ENCODE data around the gene APCDD1L. TPM values are rescaled to one million over a fixed set of nuclear protein-coding genes. Genes with fewer than 3 reads are reported as not detected.
"Not testable (repeated sequence)": the region's sequence is repeated elsewhere in the genome, so short reads cannot be mapped to it uniquely, and the experiment has no call there.

The APCDD1L gene
- total and polyA plus RNA-seq, 4 donors, result 0.02 to 0.74 (median 0.31) TPM

DNA sequence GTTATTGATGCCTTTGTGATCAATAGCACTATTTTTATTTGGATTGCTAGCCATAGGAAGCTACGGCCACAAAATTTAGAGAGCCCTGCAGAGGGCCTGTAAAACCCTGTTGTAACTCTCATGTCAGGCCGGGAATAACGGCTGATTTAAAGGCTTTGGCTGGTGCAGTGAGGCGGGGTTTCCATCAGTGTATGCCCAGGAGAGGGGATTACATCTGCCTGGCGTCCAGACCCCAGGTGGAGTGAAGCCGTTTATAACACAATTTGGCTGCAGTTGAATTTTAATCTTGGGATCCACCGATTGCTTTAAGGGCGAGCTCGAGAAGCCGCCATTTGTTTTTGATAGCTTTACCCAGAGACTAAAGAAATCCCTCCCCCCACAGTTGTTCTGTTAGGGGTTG is 29.1 kb upstream of the APCDD1L start:
- Histone ChIP-seq H3K36me3 (ENCODE audit: control insufficient read depth in 4 of 4, insufficient read depth in 4 of 4, low read length in 4 of 4) (no peaks in the 10 kb centered on the region), H3K4me3 (no peak overlapping the region), H3K4me1 (ENCODE audit: control insufficient read depth in 5 of 5, insufficient read depth in 5 of 5, low read length in 5 of 5) (peaks cover 0 to 36% (median 7%) of the 10 kb centered on the region in 5 donors), H3K9ac (ENCODE audit: insufficient read depth in 1 of 2, low read length in 2 of 2) (no peak overlapping the region), H3K27me3 (ENCODE audit: control insufficient read depth in 3 of 3, insufficient read depth in 3 of 3, low read length in 2 of 3) (peaks cover 2 to 12% (median 4%) of the 10 kb centered on the region in 3 donors), H3K27ac (ENCODE audit: low read depth in 1 of 2, low read length in 1 of 2) (no peak overlapping the region), H3K9me3 (ENCODE audit: control insufficient read depth in 4 of 4, insufficient read depth in 3 of 4, low read length in 3 of 4) (peaks cover 0 to 3% (median 0%) of the 10 kb centered on the region in 4 donors)
- no peak for DNase-seq
- 84 to 86% methylated on average over 10 of the region's 10 CpGs for WGBS, 2 donors
- ATAC-seq (ENCODE audit: insufficient read depth, low FRiP score), result no peak
- TF ChIP-seq CTCF (IDR thresholded peaks at IDR 0.05; ENCODE audit: control extremely low read depth, extremely low read depth), result no peak

DNA sequence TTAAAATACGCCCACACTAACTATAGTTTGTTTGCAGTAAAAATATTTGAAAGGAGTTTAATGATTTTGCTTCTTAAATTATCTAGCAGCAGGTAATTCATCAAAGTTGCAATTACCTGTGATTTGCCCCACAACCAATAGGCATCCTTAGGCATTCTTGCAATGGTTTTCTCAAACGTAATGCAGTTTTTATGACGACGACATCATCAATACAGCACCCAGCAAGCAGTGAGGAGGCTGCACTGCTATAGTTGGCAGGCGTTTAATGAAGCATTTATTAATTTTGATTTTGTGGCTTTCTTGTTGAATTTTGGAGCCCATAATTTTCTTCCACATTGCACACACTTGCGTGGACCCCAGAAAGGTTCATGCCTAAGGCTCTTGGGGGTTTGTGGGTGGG is 28.1 kb upstream of the APCDD1L start:
- Histone ChIP-seq H3K27me3 (ENCODE audit: control insufficient read depth in 3 of 3, insufficient read depth in 3 of 3, low read length in 2 of 3) (peaks cover 0 to 9% (median 4%) of the 10 kb centered on the region in 3 donors), H3K9ac (ENCODE audit: insufficient read depth in 1 of 2, low read length in 2 of 2) (no peak overlapping the region), H3K4me1 (ENCODE audit: control insufficient read depth in 5 of 5, insufficient read depth in 5 of 5, low read length in 5 of 5) (peaks cover 0 to 26% (median 0%) of the 10 kb centered on the region in 5 donors), H3K9me3 (ENCODE audit: control insufficient read depth in 4 of 4, insufficient read depth in 3 of 4, low read length in 3 of 4) (peaks cover 0 to 3% (median 0%) of the 10 kb centered on the region in 4 donors), H3K27ac (ENCODE audit: low read depth in 1 of 2, low read length in 1 of 2) (no peak overlapping the region), H3K4me3 (no peak overlapping the region), H3K36me3 (ENCODE audit: control insufficient read depth in 4 of 4, insufficient read depth in 4 of 4, low read length in 4 of 4) (no peaks in the 10 kb centered on the region)
- TF ChIP-seq CTCF (IDR thresholded peaks at IDR 0.05; ENCODE audit: control extremely low read depth, extremely low read depth), result no peak
- DNase-seq (no peak), ATAC-seq (ENCODE audit: insufficient read depth, low FRiP score) (no peak)
- 85 to 91% methylated on average over 6 of the region's 6 CpGs for WGBS, 2 donors

DNA sequence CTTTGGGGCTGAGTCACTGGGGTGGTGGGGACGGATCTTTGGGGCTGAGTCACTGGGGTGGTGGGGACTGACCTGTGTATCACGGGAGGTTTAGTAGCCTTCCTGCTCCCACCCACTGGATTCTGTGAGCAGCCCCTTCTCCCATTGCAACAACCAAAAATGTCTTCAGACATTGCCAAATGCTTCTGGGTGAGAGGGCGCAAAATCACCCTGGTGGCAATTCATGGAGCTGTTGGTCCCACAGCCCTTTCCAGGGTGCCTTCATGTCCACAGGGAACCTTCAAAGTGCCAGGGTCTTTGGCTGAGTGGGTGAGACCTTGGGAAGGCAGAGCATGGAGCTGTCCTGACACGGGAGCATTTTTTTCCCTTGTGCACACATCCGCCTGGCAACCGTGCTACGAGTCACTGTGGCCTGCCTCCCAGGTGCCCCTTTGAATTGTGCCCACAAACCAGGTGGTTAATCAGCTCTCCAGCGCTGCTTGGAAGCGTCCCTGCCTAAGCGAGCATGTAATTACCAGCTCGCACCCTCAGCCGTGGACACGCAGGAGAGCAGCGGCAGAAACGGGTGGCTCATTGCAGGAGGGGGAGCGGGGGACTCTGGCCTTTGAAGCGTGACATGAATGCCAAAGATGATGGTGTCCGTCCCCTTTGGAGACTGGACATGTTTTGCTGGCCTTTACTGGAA is 27.4 kb upstream of the APCDD1L start:
- Histone ChIP-seq H3K36me3 (ENCODE audit: control insufficient read depth in 4 of 4, insufficient read depth in 4 of 4, low read length in 4 of 4) (no peaks in the 10 kb centered on the region), H3K4me1 (ENCODE audit: control insufficient read depth in 5 of 5, insufficient read depth in 5 of 5, low read length in 5 of 5) (peaks cover 0 to 19% (median 0%) of the 10 kb centered on the region in 5 donors), H3K27me3 (ENCODE audit: control insufficient read depth in 3 of 3, insufficient read depth in 3 of 3, low read length in 2 of 3) (peaks cover 0 to 9% (median 4%) of the 10 kb centered on the region in 3 donors), H3K9me3 (ENCODE audit: control insufficient read depth in 4 of 4, insufficient read depth in 3 of 4, low read length in 3 of 4) (peaks cover 0 to 6% (median 3%) of the 10 kb centered on the region in 4 donors), H3K27ac (ENCODE audit: low read depth in 1 of 2, low read length in 1 of 2) (no peak overlapping the region), H3K9ac (ENCODE audit: insufficient read depth in 1 of 2, low read length in 2 of 2) (no peak overlapping the region), H3K4me3 (no peak overlapping the region)
- 84 to 87% methylated on average over 18 of the region's 18 CpGs for WGBS, 2 donors
- DNase-seq (no peak), ATAC-seq (ENCODE audit: insufficient read depth, low FRiP score) (no peak)
- TF ChIP-seq CTCF (IDR thresholded peaks at IDR 0.05; ENCODE audit: control extremely low read depth, extremely low read depth), result no peak

DNA sequence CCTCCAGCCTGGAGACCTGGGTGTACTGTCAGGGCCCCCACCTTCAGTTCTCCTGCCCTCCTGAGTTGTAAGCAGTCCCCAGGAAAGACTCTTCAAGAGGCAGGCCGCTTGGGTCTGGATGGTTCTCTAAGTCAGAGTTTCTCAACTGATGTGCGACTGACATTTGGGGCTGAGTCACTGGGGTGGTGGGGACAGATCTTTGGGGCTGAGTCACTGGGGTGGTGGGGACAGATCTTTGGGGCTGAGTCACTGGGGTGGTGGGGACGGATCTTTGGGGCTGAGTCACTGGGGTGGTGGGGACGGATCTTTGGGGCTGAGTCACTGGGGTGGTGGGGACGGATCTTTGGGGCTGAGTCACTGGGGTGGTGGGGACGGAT is 26.8 kb upstream of the APCDD1L start:
- not testable (repeated sequence) for DNase-seq; H3K27ac ChIP-seq (ENCODE audit: low read depth in 1 of 2, low read length in 1 of 2); ATAC-seq (ENCODE audit: insufficient read depth, low FRiP score); H3K36me3 ChIP-seq (ENCODE audit: control insufficient read depth in 4 of 4, insufficient read depth in 4 of 4, low read length in 4 of 4); H3K9me3 ChIP-seq (ENCODE audit: control insufficient read depth in 4 of 4, insufficient read depth in 3 of 4, low read length in 3 of 4); H3K9ac ChIP-seq (ENCODE audit: insufficient read depth in 1 of 2, low read length in 2 of 2); H3K4me3 ChIP-seq; H3K27me3 ChIP-seq (ENCODE audit: control insufficient read depth in 3 of 3, insufficient read depth in 3 of 3, low read length in 2 of 3)
- peaks cover 0 to 13% (median 0%) of the 10 kb centered on the region in 5 donors for H3K4me1 ChIP-seq (ENCODE audit: control insufficient read depth in 5 of 5, insufficient read depth in 5 of 5, low read length in 5 of 5)
- 68 to 84% methylated on average over 2 to 5 of the region's 6 CpGs for WGBS, 2 donors

Data from lung (tissue), 12 donors.